K562 (cell line): Measurements from ENCODE around the gene PDCD10. TPM values are rescaled to one million over a fixed set of nuclear protein-coding genes. Genes with fewer than 3 reads are reported as not detected.
A peak's percentile ranks its signal among the peaks of the same experiment; 100 is the strongest.

Source experiments
- JUN ChIP-seq, 2 experiments: sonication (generic) in 1 of 2; formaldehyde crosslinking in 1 of 2; IDR thresholded peaks; 2 replicates each; pipeline versions ENCODE4 v1.6.1 to v1.8.0; 2012 to 2022; ENCODE audit warnings: borderline replicate concordance in 2 of 2, mild to moderate bottlenecking in 2 of 2, improper control_type of control experiment in 1 of 2, low read depth in 1 of 2, low read length in 1 of 2, missing genetic modification reagents in 1 of 2
- JUND ChIP-seq, 2 experiments: IDR thresholded peaks; 2 replicates in 1 of 2; 3 replicates in 1 of 2; pipeline ENCODE4 v1.6.1; 2011; ENCODE audit warnings: borderline replicate concordance in 2 of 2, low read depth in 2 of 2, low read length in 2 of 2, improper control_type of control experiment in 1 of 2, missing biosample characterization in 1 of 2, missing genetic modification characterization in 1 of 2, missing genetic modification reagents in 1 of 2
- polyA plus RNA-seq, 8 experiments: library from polyadenylated mRNA; depleted of rRNA in 4 of 8; stranded (reverse) in 5 of 8; unstranded in 3 of 8; fragments of >200 nt; fragmentation: Nextera tagmentation in 2 of 8; fragmentation: Illumina TruSeq in 1 of 8; extraction: Ambion mirVana in 2 of 8; extraction: Trizol in 1 of 8; gene quantifications; 2 replicates each; pipeline versions ENCODE4 v1.2.1 to v1.2.3, GENCODE V29; 2011 to 2014; ENCODE audit warnings: inconsistent platforms in 1 of 8, missing spikeins in 1 of 8
- total RNA-seq, 7 experiments: library from RNA; depleted of rRNA in 6 of 7; stranded (reverse); fragments of >200 nt in 6 of 7; fragmentation: Illumina TruSeq in 2 of 7; extraction: Trizol in 2 of 7; gene quantifications; 2 replicates each; pipeline versions ENCODE4 v1.2.1 to v1.2.3, GENCODE V29; 2011 to 2021; ENCODE audit warnings: low replicate concordance in 1 of 7
- TF ChIP-seq, protein P1 (sequence below), 2 experiments: fragments of 450-650 bp; formaldehyde crosslinking in 1 of 2; IDR thresholded peaks; 2 replicates each; pipeline versions ENCODE4 v1.4.0 to v1.6.1; 2014 to 2020; ENCODE audit warnings: mild to moderate bottlenecking in 2 of 2, borderline replicate concordance in 1 of 2, low read depth in 1 of 2

Gene PDCD10
- total and polyA plus RNA-seq, 9 of the 15 experiments (the other 6 are each of a cell fraction or from before 2014, with no cell fraction given), result 121 to 476 (median 232) TPM

DNA sequence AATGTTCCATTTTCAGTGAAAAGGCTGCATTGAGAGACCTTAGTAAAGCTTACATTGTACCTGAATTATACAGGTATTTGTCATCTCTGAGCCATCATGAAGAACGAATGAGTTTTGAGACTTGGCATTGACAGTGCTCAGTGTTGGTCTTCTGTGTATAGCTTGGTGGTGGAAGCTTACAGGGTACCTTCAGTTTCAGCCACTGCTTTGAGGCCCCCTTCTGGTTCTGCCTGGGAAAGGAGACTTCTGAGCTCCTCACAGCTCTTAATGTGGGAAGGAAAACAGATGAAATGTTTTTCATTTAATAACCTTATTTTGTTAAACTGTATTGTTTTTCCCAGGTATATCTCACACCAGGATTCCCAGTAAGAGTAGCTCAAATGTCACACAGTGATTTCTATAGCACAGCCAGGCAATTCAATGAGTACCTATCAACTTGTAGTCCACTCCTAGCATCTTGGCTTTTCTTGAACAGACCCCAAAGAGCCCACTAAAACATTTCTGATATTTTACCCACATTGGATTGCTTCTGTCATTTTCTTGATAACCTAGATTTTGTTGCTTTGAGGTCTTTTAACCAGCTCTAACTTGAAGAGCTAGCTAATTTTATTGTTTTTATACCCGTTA is 6.4 kb upstream of the PDCD10 start (continued):
- TF ChIP-seq, protein P1, sequence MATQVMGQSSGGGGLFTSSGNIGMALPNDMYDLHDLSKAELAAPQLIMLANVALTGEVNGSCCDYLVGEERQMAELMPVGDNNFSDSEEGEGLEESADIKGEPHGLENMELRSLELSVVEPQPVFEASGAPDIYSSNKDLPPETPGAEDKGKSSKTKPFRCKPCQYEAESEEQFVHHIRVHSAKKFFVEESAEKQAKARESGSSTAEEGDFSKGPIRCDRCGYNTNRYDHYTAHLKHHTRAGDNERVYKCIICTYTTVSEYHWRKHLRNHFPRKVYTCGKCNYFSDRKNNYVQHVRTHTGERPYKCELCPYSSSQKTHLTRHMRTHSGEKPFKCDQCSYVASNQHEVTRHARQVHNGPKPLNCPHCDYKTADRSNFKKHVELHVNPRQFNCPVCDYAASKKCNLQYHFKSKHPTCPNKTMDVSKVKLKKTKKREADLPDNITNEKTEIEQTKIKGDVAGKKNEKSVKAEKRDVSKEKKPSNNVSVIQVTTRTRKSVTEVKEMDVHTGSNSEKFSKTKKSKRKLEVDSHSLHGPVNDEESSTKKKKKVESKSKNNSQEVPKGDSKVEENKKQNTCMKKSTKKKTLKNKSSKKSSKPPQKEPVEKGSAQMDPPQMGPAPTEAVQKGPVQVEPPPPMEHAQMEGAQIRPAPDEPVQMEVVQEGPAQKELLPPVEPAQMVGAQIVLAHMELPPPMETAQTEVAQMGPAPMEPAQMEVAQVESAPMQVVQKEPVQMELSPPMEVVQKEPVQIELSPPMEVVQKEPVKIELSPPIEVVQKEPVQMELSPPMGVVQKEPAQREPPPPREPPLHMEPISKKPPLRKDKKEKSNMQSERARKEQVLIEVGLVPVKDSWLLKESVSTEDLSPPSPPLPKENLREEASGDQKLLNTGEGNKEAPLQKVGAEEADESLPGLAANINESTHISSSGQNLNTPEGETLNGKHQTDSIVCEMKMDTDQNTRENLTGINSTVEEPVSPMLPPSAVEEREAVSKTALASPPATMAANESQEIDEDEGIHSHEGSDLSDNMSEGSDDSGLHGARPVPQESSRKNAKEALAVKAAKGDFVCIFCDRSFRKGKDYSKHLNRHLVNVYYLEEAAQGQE (IDR thresholded peaks at IDR 0.05; ENCODE audit: borderline replicate concordance), result peak; percentile 38; the same call in 1 of the 2 replicates
- TF ChIP-seq, protein P1 (CRISPR knock-in tag; IDR thresholded peaks at IDR 0.05; ENCODE audit: low read depth), result no peak
- TF ChIP-seq JUND (IDR thresholded peaks at IDR 0.05; ENCODE audit: borderline replicate concordance, low read depth, low read length), result 0 out of 2 replicates have a peak, but pooled peaks have one; percentile 4
- no peak for TF ChIP-seq JUND (tag; IDR thresholded peaks at IDR 0.05; ENCODE audit: borderline replicate concordance, low read depth, low read length)
- no peak for TF ChIP-seq JUN (IDR thresholded peaks at IDR 0.05; ENCODE audit: borderline replicate concordance, low read depth, low read length)
- TF ChIP-seq JUN (CRISPR knock-in tag; IDR thresholded peaks at IDR 0.05; ENCODE audit: borderline replicate concordance), result no peak
